HepG2 (cell line): ENCODE data around the gene CHMP1A. TPM values are rescaled to one million over a fixed set of nuclear protein-coding genes. Genes with fewer than 3 reads are reported as not detected.

ENCODE experiments used
- AKNA ChIP-seq: sonication (generic); formaldehyde crosslinking; IDR thresholded peaks from 2 replicates; pipeline ENCODE4 v1.4.0; 2020; ENCODE audit warnings: missing genetic modification reagents, borderline replicate concordance
- CHCHD3 ChIP-seq: sonication (generic); formaldehyde crosslinking; IDR thresholded peaks from 2 replicates; pipeline ENCODE4 v1.8.0; 2022; ENCODE audit warnings: mild to moderate bottlenecking, missing genetic modification reagents, moderate library complexity
- KMT2A ChIP-seq: sonication (generic); formaldehyde crosslinking; IDR thresholded peaks from 2 replicates; pipeline ENCODE4 v1.4.0; 2020; ENCODE audit warnings: missing genetic modification reagents
- TEAD3 ChIP-seq: optimal IDR thresholded peaks from 2 replicates; pipeline ENCODE3; 2016; ENCODE audit warnings: borderline replicate concordance
- TFDP2 ChIP-seq: sonication (generic); formaldehyde crosslinking; IDR thresholded peaks from 2 replicates; pipeline ENCODE4 v1.4.0; 2020; ENCODE audit warnings: missing genetic modification reagents
- ZFP36L2 ChIP-seq: sonication (generic); formaldehyde crosslinking; IDR thresholded peaks from 2 replicates; pipeline ENCODE4 v1.4.0; 2020; ENCODE audit warnings: missing genetic modification reagents
- ZFP82 ChIP-seq: sonication (generic); formaldehyde crosslinking; IDR thresholded peaks from 2 replicates; pipeline ENCODE4 v1.5.1; 2020; ENCODE audit warnings: mild to moderate bottlenecking, missing genetic modification reagents, borderline replicate concordance
- ZNF264 ChIP-seq: sonication (generic); formaldehyde crosslinking; IDR thresholded peaks from 2 replicates; pipeline ENCODE4 v1.4.0; 2020; ENCODE audit warnings: missing genetic modification reagents
- ZNF30 ChIP-seq: sonication (generic); formaldehyde crosslinking; IDR thresholded peaks from 2 replicates; pipeline ENCODE4 v1.5.0; 2020; ENCODE audit warnings: mild to moderate bottlenecking, missing genetic modification reagents
- ZNF432 ChIP-seq: sonication (generic); formaldehyde crosslinking; IDR thresholded peaks from 2 replicates; pipeline ENCODE4 v1.5.0; 2020; ENCODE audit warnings: missing genetic modification reagents, mild to moderate bottlenecking, borderline replicate concordance
- ZNF770 ChIP-seq: sonication (generic); formaldehyde crosslinking; IDR thresholded peaks from 2 replicates; pipeline ENCODE4 v1.5.0; 2020; ENCODE audit warnings: mild to moderate bottlenecking, missing genetic modification reagents
- polyA plus RNA-seq, 8 experiments: library from polyadenylated mRNA; depleted of rRNA in 3 of 8; stranded (reverse) in 7 of 8; unstranded in 1 of 8; fragments of >200 nt; fragmentation: Illumina TruSeq in 4 of 8; extraction: Trizol in 4 of 8; gene quantifications; 2 replicates each; pipeline versions ENCODE4 v1.2.1 to v1.2.3, GENCODE V29; 2011 to 2016; ENCODE audit warnings: low read depth in 4 of 8, missing spikeins in 1 of 8, mixed read lengths in 1 of 8; ENCODE audit not compliant: insufficient read depth in 1 of 8
- total RNA-seq, 5 experiments: library from RNA; depleted of rRNA; stranded (reverse); fragments of >200 nt; fragmentation: Illumina TruSeq; extraction: Trizol; gene quantifications; 2 replicates each; pipeline ENCODE4 v1.2.3, GENCODE V29; 2016; ENCODE audit warnings: low read depth in 1 of 5
- TF ChIP-seq, protein P1 (sequence below): sonication (generic); formaldehyde crosslinking; IDR thresholded peaks from 2 replicates; pipeline ENCODE4 v1.4.0; 2020; ENCODE audit warnings: missing genetic modification reagents
- TF ChIP-seq, protein P2 (sequence below): fragments of 450-650 bp; IDR thresholded peaks from 2 replicates; pipeline ENCODE4 v1.6.1; 2016
- TF ChIP-seq, protein P3 (sequence below): IDR thresholded peaks from 2 replicates; pipeline ENCODE4 v1.6.1; 2012; ENCODE audit warnings: low read depth, low read length, improper control_type of control experiment

The CHMP1A gene
- total and polyA plus RNA-seq, 2 of the 13 experiments (the other 11 are each of a cell fraction or from before 2014, with no cell fraction given) = 69.4 to 73.3 TPM

DNA sequence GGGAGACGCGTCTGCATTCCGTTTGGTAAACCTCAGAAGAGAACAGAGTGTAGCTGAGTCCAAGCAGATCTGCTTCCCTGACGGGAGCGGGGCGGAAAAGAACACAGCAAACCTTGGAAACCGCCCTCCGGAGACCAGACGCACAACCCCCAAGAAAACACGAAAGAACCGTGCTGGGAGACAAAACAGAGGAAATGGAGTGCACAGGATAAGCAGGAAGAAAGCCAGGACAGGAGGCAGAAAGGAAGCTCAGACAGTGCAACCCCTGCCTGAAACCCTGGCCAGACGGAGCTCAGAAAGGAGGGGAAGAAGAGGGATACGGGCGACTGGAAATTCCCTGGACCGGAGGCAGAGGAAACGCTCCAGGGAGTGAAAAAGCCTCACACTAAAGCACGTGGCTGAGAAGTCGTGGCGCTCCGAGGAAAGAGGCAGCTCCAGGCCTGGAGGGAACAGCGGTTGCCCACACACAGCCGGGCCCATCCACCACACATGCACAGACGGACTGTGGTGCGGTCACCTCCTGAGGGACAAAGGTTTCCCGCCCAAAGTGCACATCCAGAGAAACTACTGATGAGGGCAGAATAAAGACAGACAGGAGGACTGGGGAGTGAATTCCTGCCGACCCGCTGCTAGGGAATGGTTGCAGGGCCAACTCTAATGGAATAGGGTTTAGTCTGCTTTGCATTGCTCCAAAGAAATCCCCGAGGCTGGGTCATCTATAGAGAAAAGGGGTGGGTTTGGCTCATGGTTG is 33.8 kb downstream of the CHMP1A start (continued):
- TF ChIP-seq ZNF30 (CRISPR knock-in tag) (peak; percentile 48; the same call in 1 of the 2 replicates), ZNF264 (CRISPR knock-in tag) (no peak), CHCHD3 (CRISPR knock-in tag) (no peak), KMT2A (CRISPR knock-in tag) (0 out of 2 replicates have a peak, but pooled peaks have one; percentile 30), ZNF432 (CRISPR knock-in tag) (no peak), TFDP2 (peak; percentile 94), ZFP82 (CRISPR knock-in tag) (no peak), ZNF770 (CRISPR knock-in tag) (no peak), ZFP36L2 (CRISPR knock-in tag) (no peak), TEAD3 (CRISPR knock-in tag) (no peak), AKNA (CRISPR knock-in tag) (no peak)
- TF ChIP-seq, protein P1, sequence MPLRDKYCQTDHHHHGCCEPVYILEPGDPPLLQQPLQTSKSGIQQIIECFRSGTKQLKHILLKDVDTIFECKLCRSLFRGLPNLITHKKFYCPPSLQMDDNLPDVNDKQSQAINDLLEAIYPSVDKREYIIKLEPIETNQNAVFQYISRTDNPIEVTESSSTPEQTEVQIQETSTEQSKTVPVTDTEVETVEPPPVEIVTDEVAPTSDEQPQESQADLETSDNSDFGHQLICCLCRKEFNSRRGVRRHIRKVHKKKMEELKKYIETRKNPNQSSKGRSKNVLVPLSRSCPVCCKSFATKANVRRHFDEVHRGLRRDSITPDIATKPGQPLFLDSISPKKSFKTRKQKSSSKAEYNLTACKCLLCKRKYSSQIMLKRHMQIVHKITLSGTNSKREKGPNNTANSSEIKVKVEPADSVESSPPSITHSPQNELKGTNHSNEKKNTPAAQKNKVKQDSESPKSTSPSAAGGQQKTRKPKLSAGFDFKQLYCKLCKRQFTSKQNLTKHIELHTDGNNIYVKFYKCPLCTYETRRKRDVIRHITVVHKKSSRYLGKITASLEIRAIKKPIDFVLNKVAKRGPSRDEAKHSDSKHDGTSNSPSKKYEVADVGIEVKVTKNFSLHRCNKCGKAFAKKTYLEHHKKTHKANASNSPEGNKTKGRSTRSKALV (CRISPR knock-in tag) = no peak
- TF ChIP-seq, protein P2, sequence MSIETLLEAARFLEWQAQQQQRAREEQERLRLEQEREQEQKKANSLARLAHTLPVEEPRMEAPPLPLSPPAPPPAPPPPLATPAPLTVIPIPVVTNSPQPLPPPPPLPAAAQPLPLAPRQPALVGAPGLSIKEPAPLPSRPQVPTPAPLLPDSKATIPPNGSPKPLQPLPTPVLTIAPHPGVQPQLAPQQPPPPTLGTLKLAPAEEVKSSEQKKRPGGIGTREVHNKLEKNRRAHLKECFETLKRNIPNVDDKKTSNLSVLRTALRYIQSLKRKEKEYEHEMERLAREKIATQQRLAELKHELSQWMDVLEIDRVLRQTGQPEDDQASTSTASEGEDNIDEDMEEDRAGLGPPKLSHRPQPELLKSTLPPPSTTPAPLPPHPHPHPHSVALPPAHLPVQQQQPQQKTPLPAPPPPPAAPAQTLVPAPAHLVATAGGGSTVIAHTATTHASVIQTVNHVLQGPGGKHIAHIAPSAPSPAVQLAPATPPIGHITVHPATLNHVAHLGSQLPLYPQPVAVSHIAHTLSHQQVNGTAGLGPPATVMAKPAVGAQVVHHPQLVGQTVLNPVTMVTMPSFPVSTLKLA = no peak
- TF ChIP-seq, protein P3, sequence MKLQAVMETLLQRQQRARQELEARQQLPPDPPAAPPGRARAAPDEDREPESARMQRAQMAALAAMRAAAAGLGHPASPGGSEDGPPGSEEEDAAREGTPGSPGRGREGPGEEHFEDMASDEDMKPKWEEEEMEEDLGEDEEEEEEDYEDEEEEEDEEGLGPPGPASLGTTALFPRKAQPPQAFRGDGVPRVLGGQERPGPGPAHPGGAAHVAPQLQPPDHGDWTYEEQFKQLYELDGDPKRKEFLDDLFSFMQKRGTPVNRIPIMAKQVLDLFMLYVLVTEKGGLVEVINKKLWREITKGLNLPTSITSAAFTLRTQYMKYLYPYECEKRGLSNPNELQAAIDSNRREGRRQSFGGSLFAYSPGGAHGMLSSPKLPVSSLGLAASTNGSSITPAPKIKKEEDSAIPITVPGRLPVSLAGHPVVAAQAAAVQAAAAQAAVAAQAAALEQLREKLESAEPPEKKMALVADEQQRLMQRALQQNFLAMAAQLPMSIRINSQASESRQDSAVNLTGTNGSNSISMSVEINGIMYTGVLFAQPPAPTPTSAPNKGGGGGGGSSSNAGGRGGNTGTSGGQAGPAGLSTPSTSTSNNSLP = no peak
